HUES6 (cell line): ENCODE measurements around the gene PLXDC2.

ENCODE experiments used
- H3K27ac ChIP-seq: 2 replicates; pipeline ENCODE4 v1.7.0; 2013; ENCODE audit warnings: low read depth, mild to moderate bottlenecking, low read length, inconsistent platforms
- H3K27me3 ChIP-seq: 2 replicates; pipeline ENCODE4 v1.6.1; 2013; ENCODE audit warnings: low read length; ENCODE audit not compliant: control insufficient read depth, insufficient read depth
- H3K36me3 ChIP-seq: 2 replicates; pipeline ENCODE4 v1.6.1; 2013; ENCODE audit warnings: low read length; ENCODE audit not compliant: control insufficient read depth, insufficient read depth
- H3K4me1 ChIP-seq: 2 replicates; pipeline ENCODE4 v1.6.1; 2013; ENCODE audit warnings: low read length; ENCODE audit not compliant: control insufficient read depth, insufficient read depth
- H3K4me3 ChIP-seq: 2 replicates; pipeline ENCODE4 v1.5.1; 2013; ENCODE audit warnings: low read depth, low read length
- H3K9ac ChIP-seq: one replicate; pipeline ENCODE4 v1.6.1; 2013; ENCODE audit warnings: mild to moderate bottlenecking, low read length
- H3K9me3 ChIP-seq: 2 replicates; pipeline ENCODE4 v1.6.1; 2013; ENCODE audit warnings: low read depth, low read length; ENCODE audit not compliant: control insufficient read depth, insufficient read depth

Gene PLXDC2

DNA sequence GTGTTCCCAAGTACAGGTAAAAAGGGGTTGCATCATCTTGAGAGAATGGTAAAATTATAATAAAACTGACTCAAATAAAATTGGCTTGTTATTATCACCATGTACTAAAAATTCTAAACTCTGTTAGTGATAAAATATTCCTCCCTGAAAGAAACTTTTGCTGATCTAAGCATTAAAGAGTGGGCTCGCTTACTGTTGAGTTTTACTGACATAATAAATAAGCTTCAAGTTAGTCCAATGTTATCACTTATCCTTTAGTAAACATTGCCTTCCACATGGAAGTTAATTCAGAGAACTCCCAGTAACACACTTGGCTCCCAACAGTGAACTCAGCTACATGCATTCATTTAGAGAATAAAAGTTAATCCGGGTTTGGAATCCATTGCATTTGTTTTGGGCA lies 456.4 kb downstream of the PLXDC2 start:
- no peak overlapping the region for H3K4me3 ChIP-seq
- H3K4me1 ChIP-seq = no peaks in the 10 kb centered on the region; the same call in 1 of the 2 replicates
- H3K27me3 ChIP-seq = no peaks in the 10 kb centered on the region
- H3K36me3 ChIP-seq = no peaks in the 10 kb centered on the region
- H3K27ac ChIP-seq = no peak overlapping the region
- H3K9me3 ChIP-seq = no peaks in the 10 kb centered on the region
- no peak overlapping the region for H3K9ac ChIP-seq

DNA sequence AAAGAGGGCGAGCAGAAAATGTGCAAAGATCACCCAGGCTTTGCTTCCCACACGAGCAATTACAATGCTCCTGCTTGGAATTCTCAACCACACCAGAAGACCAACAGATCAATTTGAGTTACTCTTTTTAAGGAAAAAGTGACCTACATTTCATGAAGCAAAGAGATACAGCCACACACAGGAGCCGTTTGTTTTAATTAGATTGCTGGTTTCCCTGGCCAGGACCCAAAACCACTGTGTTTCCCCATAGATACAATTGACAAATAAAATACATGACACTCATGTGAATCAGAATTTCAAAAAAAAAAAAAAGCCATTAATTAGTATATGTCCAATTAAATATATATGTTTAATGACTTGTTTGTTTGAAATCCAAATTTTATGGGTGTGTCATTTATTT lies 458.3 kb downstream of the PLXDC2 start:
- Histone ChIP-seq H3K4me1 (no peaks in the 10 kb centered on the region; the same call in 1 of the 2 replicates), H3K4me3 (no peak overlapping the region), H3K27me3 (no peaks in the 10 kb centered on the region), H3K36me3 (no peaks in the 10 kb centered on the region), H3K27ac (no peak overlapping the region), H3K9ac (no peak overlapping the region), H3K9me3 (no peaks in the 10 kb centered on the region)

DNA sequence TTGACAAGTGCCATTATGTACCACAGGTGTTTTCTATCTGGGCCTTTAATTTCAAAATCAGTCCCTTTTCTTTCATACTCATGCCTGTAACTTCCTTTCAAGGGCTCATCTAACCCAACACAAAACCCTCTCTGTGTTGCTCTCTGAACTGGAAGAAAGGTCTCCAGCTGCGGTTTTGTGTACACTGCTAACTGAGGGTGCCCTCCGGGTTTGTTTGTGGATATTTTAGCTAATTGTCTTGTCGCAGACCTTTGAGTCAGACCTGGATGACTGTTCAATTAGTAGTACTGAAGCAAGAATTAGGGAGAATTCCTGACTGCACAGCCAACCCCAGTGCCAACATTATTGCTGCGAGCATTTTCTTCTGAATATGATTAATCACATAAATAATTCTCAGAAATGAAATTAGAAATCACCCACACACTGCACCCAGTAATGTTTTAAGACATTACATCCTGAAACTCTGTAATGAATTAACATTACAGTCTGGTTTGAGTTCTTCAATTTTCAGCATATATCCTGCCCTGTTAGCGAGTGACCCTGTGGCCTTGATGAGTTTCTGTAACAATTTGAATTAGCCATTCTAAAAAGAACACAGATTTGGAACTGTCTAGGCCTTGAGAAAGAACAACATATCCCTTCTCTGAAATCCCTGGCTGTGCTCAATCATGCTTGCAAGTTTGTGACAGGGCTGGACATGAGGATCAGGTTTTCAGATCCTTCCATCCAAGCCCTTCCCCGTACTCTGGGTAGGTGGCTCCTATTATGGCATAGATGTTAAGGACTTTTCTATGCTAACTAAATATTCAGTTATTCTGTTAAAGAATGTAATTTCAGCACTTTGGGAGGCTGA lies 460.1 kb downstream of the PLXDC2 start:
- Histone ChIP-seq H3K4me1 (no peaks in the 10 kb centered on the region; the same call in 1 of the 2 replicates), H3K27ac (peak overlapping the region; percentile 27; the same call in 1 of the 2 replicates)

DNA sequence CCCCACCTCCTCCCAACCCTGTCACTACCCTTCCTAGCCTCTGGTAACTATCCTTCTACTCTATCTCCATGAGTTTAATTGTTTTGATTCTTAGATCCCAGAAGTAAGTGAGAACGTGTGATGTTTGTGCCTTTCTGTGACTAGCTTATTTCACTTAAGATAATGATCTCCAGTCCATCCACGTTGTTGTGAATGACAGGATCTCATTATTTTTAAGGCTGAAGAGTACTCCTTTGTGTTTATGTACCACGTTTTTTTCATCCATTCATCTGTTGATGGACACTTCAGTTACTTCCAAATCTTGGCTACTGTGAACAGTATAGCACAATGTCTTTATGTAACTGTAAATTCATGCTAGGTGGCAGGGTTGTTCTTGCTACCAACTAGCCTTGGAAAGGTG lies 461.6 kb downstream of the PLXDC2 start:
- Histone ChIP-seq H3K27ac (no peak overlapping the region), H3K27me3 (no peaks in the 10 kb centered on the region), H3K9me3 (no peaks in the 10 kb centered on the region), H3K4me1 (no peaks in the 10 kb centered on the region), H3K4me3 (no peak overlapping the region), H3K36me3 (peaks cover 3% of the 10 kb centered on the region; the same call in 1 of the 2 replicates), H3K9ac (no peak overlapping the region)

More for the DNA sequence above, 460.1 kb downstream of the PLXDC2 start:
- Histone ChIP-seq H3K4me3 (no peak overlapping the region), H3K9me3 (no peaks in the 10 kb centered on the region), H3K36me3 (peaks cover 3% of the 10 kb centered on the region; the same call in 1 of the 2 replicates), H3K9ac (no peak overlapping the region), H3K27me3 (no peaks in the 10 kb centered on the region)

DNA sequence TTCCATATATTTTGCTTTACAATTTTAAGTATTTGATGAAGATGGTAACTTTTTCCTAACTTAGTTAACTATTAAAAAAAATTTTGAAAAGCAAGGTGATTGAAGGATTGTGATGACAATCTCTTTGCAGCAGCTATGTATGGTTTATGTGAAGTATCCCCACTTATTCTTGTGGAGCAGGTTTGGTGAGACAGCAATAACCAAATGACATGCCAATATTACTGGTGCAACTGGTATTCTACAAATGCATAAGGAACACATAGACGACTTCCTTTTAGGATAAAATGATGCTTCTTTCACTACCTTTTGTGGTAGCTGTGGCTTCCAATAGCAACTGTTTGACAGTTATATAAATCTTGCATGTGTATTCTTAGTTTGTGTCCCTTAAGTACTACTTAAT lies 465.3 kb downstream of the PLXDC2 start:
- no peak overlapping the region for H3K4me3 ChIP-seq
- no peak overlapping the region for H3K27ac ChIP-seq

DNA sequence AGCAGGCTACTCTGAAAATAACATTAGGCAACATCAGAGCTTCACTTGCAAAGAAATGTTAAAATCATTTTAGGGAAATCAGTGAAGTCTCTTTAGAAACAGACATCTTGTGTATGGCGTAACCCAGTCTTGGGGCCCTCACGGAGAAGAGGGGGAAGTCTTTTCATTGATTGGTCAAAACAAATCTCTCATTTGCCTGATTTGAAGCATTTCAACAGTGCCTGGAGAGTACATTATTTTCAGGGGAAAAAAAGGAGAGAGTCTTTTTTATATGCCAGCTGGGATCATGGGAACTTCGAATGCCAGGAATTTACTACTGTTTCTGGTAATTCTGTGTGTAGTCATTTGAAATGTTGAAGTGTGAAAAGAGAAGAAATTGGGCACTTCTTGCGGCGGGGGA lies 471.4 kb downstream of the PLXDC2 start:
- no peaks in the 10 kb centered on the region; the same call in 1 of the 2 replicates for H3K4me1 ChIP-seq
- H3K9ac ChIP-seq = no peak overlapping the region
- no peak overlapping the region for H3K27ac ChIP-seq
- H3K36me3 ChIP-seq = no peaks in the 10 kb centered on the region
- no peaks in the 10 kb centered on the region for H3K9me3 ChIP-seq
- no peaks in the 10 kb centered on the region for H3K27me3 ChIP-seq
- H3K4me3 ChIP-seq = no peak overlapping the region

More for the DNA sequence above, 465.3 kb downstream of the PLXDC2 start:
- H3K9ac ChIP-seq = no peak overlapping the region
- peaks cover 3% of the 10 kb centered on the region; the same call in 1 of the 2 replicates for H3K36me3 ChIP-seq
- no peaks in the 10 kb centered on the region for H3K9me3 ChIP-seq
- H3K4me1 ChIP-seq = no peaks in the 10 kb centered on the region
- no peaks in the 10 kb centered on the region for H3K27me3 ChIP-seq

DNA sequence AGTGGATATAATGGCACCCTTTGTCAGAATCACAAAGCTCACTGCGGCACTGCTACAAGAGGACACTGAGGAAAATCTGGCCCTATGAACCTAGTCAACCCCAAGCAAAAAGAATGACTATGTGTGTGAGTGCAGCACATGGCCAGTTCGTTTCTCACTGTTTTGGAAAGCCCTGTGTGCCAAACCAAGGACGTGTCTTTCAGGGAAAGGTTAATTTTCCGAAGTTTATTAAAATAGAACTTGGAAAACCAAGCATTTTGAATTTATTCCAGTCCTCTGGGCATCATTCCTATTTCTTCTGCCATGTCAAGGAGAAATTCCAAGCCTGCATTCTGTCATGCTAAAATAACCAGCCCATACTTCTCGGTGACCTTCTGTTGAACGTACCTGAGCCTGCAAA lies 471.8 kb downstream of the PLXDC2 start:
- no peak overlapping the region for H3K4me3 ChIP-seq
- no peaks in the 10 kb centered on the region for H3K36me3 ChIP-seq
- no peaks in the 10 kb centered on the region for H3K27me3 ChIP-seq
- no peaks in the 10 kb centered on the region; the same call in 1 of the 2 replicates for H3K4me1 ChIP-seq
- H3K9ac ChIP-seq = no peak overlapping the region
- no peaks in the 10 kb centered on the region for H3K9me3 ChIP-seq
- no peak overlapping the region for H3K27ac ChIP-seq

DNA sequence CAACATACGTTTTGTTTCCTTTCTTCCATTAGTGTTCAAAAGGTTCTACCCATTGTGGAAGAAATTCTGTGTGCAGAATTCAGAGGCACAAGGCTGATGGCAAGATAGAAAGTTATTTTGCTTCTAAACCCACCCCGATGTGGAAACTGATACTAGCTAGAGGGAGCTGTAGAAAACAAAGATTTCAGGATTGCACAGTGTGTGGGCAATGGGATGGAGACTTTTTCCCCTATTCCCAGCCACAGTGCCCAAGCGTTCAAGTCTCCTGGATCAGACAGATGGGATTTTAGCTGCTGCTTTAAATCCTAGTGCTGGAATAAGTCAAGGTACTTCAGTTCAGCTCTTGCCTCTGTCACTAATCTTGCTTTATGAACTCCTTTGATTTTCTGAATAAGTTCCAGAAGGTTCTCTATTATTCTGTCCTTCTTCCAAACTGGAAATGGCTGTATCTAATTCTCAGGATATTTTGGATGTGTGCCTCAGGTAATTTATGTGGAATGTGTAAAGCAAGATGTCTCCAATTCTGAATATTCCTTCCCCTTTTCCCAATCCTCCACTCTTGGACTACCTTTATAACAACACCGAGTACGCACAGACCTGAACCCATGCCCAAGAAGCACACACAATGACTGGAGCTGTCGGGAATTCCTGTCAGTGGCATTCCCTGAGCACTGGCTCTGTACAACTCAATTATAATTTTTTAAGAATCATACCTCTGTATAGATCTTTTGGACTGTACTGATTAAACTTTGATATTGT lies 473.0 kb downstream of the PLXDC2 start:
- no peak overlapping the region for H3K27ac ChIP-seq
- no peak overlapping the region for H3K4me3 ChIP-seq
- H3K9ac ChIP-seq = no peak overlapping the region
- no peaks in the 10 kb centered on the region for H3K36me3 ChIP-seq
- no peaks in the 10 kb centered on the region for H3K27me3 ChIP-seq
- H3K9me3 ChIP-seq = no peaks in the 10 kb centered on the region
- H3K4me1 ChIP-seq = no peaks in the 10 kb centered on the region; the same call in 1 of the 2 replicates

DNA sequence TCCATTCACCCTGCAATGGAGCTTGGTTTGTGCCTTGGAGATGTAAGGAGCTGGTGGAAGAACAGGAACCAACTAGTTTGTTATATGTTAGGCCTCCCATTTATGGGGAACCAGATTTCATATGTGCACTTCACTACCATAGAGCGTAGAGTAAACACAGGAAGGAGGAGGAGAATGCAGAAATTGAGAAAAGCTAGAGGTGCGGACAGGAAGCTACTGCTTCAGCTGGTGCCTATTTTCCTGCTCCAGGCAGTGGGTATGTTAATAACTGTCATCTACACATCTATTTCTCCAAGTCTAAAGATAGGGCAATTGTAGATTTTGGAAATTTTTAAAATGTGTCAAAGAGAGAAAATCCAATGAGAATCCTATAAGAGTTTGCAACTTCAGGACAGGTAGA lies 482.2 kb downstream of the PLXDC2 start:
- no peaks in the 10 kb centered on the region for H3K27me3 ChIP-seq
- peaks cover 38% of the 10 kb centered on the region for H3K9me3 ChIP-seq
- H3K4me3 ChIP-seq = no peak overlapping the region
- no peaks in the 10 kb centered on the region for H3K36me3 ChIP-seq
- H3K9ac ChIP-seq = no peak overlapping the region
- H3K4me1 ChIP-seq = no peaks in the 10 kb centered on the region
- H3K27ac ChIP-seq = no peak overlapping the region

DNA sequence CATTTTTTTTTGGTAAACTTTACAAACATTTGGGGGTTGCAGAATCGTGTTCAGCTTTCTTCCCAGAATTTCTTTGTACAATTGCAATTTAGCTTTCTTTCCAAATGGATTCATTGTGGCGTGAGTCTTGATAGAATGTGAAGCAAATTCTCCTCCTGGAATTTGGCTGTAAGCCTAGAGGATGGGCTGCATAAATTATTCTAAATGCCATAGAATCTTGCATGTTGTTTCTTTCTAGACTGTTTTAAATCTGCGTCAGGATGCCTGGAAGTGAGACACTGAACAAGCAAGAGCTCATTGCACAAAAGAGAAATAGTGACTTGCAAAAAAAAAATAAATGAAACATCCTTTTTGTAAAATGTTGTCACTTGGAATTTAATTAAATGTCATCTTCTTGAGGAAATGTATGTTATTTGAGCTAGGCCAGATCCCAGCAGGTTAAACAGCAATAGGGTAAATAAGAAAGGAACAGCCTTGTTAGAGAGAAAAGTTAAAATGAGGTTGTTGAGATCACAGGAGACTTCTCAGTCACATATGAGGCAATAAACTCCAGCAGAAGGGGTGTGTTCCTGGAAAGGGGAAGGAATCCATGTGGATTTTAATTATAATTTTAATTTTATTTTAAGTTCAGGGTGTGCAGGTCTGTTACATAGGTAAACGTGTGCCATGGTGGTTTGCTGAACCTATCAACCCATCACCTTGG lies 483.0 kb downstream of the PLXDC2 start:
- H3K9ac ChIP-seq = no peak overlapping the region

More for the DNA sequence above, 483.0 kb downstream of the PLXDC2 start:
- Histone ChIP-seq H3K9me3 (peaks cover 44% of the 10 kb centered on the region), H3K27ac (no peak overlapping the region), H3K36me3 (no peaks in the 10 kb centered on the region), H3K27me3 (no peaks in the 10 kb centered on the region), H3K4me3 (no peak overlapping the region), H3K4me1 (no peaks in the 10 kb centered on the region)
